Prostate gland (tissue), 2 donors: ENCODE data around the gene MMP12.

Experiments used
- POLR2A ChIP-seq: fragments of 450-650 bp; IDR thresholded peaks from one replicate; pipeline ENCODE4 v1.6.1; 2016; ENCODE audit warnings: antibody characterized with exemption, mild to moderate bottlenecking
- TF ChIP-seq, protein P1 (sequence below), 4 experiments: fragments of 200-600 bp in 2 of 4; fragments of 450-650 bp in 2 of 4; sonication (generic) in 2 of 4; IDR thresholded peaks; 1 replicate in 3 of 4; 2 replicates in 1 of 4; pipeline ENCODE4 v1.5.1; 2016 to 2019; ENCODE audit warnings: antibody characterized with exemption in 4 of 4, mild to moderate bottlenecking in 2 of 4, moderate library complexity in 2 of 4

DNA sequence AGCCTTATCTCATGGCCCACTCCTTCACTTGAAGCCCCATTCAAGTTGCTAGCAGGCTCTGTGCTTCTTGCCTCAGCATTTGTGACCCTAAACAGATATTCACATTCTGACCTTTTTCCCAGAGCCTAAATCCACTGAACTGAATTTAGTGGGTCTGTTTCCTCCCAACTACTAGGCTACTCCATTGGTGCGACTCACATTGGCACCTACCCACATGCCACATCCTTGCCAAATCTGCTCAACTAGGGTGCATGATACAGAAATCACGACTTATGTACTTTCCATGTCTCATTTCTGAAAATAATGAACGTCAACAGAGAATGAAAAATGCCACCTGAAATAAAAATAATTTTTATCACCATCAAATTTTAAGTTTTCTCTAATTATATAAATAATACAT lies 8.4 kb upstream of the MMP12 start:
- TF ChIP-seq, protein P1, sequence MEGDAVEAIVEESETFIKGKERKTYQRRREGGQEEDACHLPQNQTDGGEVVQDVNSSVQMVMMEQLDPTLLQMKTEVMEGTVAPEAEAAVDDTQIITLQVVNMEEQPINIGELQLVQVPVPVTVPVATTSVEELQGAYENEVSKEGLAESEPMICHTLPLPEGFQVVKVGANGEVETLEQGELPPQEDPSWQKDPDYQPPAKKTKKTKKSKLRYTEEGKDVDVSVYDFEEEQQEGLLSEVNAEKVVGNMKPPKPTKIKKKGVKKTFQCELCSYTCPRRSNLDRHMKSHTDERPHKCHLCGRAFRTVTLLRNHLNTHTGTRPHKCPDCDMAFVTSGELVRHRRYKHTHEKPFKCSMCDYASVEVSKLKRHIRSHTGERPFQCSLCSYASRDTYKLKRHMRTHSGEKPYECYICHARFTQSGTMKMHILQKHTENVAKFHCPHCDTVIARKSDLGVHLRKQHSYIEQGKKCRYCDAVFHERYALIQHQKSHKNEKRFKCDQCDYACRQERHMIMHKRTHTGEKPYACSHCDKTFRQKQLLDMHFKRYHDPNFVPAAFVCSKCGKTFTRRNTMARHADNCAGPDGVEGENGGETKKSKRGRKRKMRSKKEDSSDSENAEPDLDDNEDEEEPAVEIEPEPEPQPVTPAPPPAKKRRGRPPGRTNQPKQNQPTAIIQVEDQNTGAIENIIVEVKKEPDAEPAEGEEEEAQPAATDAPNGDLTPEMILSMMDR (IDR thresholded peaks at IDR 0.05): no peak
- no peak for TF ChIP-seq POLR2A
